ENCODE data around the gene PTPRK.
A peak's percentile ranks its signal among the peaks of the same experiment; 100 is the strongest.

The PTPRK gene

GRCh38 chr6:128018821-128019220 is 501.6 kb downstream of the PTPRK start:
- DNase-seq (ENCODE audit: low read depth in 3 of 3), result no peak

- DNase-seq (ENCODE audit: low read depth in 3 of 3), result no peak
Observed at GRCh38 chr6:128017288-128017687, 503.1 kb downstream of the PTPRK start.

- DNase-seq (ENCODE audit: low read depth in 3 of 3), result no peak
Observed at GRCh38 chr6:128007658-128008057, 512.7 kb downstream of the PTPRK start.

GRCh38 chr6:128005009-128005408 is 515.4 kb downstream of the PTPRK start:
- DNase-seq (ENCODE audit: low read depth in 3 of 3), result no peak

GRCh38 chr6:128000363-128000762 is 520.0 kb downstream of the PTPRK start:
- no peak for DNase-seq (ENCODE audit: low read depth in 3 of 3)

- no peak for DNase-seq (ENCODE audit: low read depth in 3 of 3)
Observed at GRCh38 chr6:127998985-127999384, 521.4 kb downstream of the PTPRK start.

GRCh38 chr6:127997496-127998164 is 522.8 kb downstream of the PTPRK start:
- no peak for DNase-seq (ENCODE audit: low read depth in 3 of 3)

GRCh38 chr6:127996925-127997324 is 523.5 kb downstream of the PTPRK start:
- DNase-seq (ENCODE audit: low read depth in 3 of 3), result no peak

- no peak for DNase-seq (ENCODE audit: low read depth in 3 of 3)
Observed at GRCh38 chr6:127992144-127992543, 528.3 kb downstream of the PTPRK start.

- no peak for DNase-seq (ENCODE audit: low read depth in 3 of 3)
Observed at GRCh38 chr6:127990074-127990473, 530.3 kb downstream of the PTPRK start.

- no peak for DNase-seq (ENCODE audit: low read depth in 3 of 3)
Observed at GRCh38 chr6:127980996-127981395, 539.4 kb downstream of the PTPRK start.

GRCh38 chr6:127978185-127978584 is 542.2 kb downstream of the PTPRK start:
- DNase-seq (ENCODE audit: low read depth in 3 of 3), result peak in 1 of 3 experiments; percentile 12

GRCh38 chr6:127976796-127977195 is 543.6 kb downstream of the PTPRK start:
- DNase-seq (ENCODE audit: low read depth in 3 of 3), result no peak

GRCh38 chr6:127976111-127976510 is 544.3 kb downstream of the PTPRK start:
- no peak for DNase-seq (ENCODE audit: low read depth in 3 of 3)

- DNase-seq (ENCODE audit: low read depth in 3 of 3), result peak in 2 of 3 experiments; percentile 23 to 40
Observed at GRCh38 chr6:127972815-127973214, 547.6 kb downstream of the PTPRK start.

GRCh38 chr6:127971945-127972391 is 548.4 kb downstream of the PTPRK start:
- DNase-seq (ENCODE audit: low read depth in 3 of 3), result peak in 2 of 3 experiments; percentile 7 to 27

GRCh38 chr6:127971386-127971785 is 549.0 kb downstream of the PTPRK start:
- no peak for DNase-seq (ENCODE audit: low read depth in 3 of 3)

GRCh38 chr6:127969701-127970100 is 550.7 kb downstream of the PTPRK start:
- no peak for DNase-seq (ENCODE audit: low read depth in 3 of 3)

GRCh38 chr6:127968394-127968793 is 552.0 kb downstream of the PTPRK start:
- DNase-seq (ENCODE audit: low read depth in 3 of 3), result no peak

- no peak for DNase-seq (ENCODE audit: low read depth in 3 of 3)
Observed at GRCh38 chr6:127967708-127968107, 552.7 kb downstream of the PTPRK start.

- no peak for DNase-seq (ENCODE audit: low read depth in 3 of 3)
Observed at GRCh38 chr6:127966616-127967015, 553.8 kb downstream of the PTPRK start.

- no peak for DNase-seq (ENCODE audit: low read depth in 3 of 3)
Observed at GRCh38 chr6:127963495-127963894, 556.9 kb downstream of the PTPRK start.

GRCh38 chr6:127959869-127960268 is 560.5 kb downstream of the PTPRK start:
- no peak for DNase-seq (ENCODE audit: low read depth in 3 of 3)

- no peak for DNase-seq (ENCODE audit: low read depth in 3 of 3)
Observed at GRCh38 chr6:127956956-127957355, 563.4 kb downstream of the PTPRK start.
